Neutrophil (primary cell): Measurements from ENCODE around the gene TAOK1.

Experiments used
- H3K27ac ChIP-seq: fragments of 200-600 bp; sonication (generic); 2 replicates; pipeline ENCODE4 v1.5.1; 2016; ENCODE audit warnings: mild to moderate bottlenecking, moderate library complexity
- H3K27me3 ChIP-seq: fragments of 200-600 bp; sonication (generic); 2 replicates; pipeline ENCODE4 v1.6.0; 2016; ENCODE audit warnings: mild to moderate bottlenecking
- H3K36me3 ChIP-seq: fragments of 200-600 bp; sonication (generic); 2 replicates; pipeline ENCODE4 v1.5.1; 2017
- H3K4me1 ChIP-seq, 2 experiments: fragments of 200-600 bp in 1 of 2; sonication (generic) in 1 of 2; 1 replicate in 1 of 2; 2 replicates in 1 of 2; pipeline versions ENCODE4 v1.5.1 to v1.6.1; 2013 to 2016; ENCODE audit warnings: low read depth in 1 of 2, low read length in 1 of 2, mild to moderate bottlenecking in 1 of 2, moderate library complexity in 1 of 2; ENCODE audit not compliant: control insufficient read depth in 1 of 2, insufficient read depth in 1 of 2
- H3K4me3 ChIP-seq, 2 experiments: fragments of 200-600 bp in 1 of 2; sonication (generic) in 1 of 2; 1 replicate in 1 of 2; 2 replicates in 1 of 2; pipeline ENCODE4 v1.5.1; 2013 to 2016; ENCODE audit warnings: low read depth in 1 of 2, low read length in 1 of 2, mild to moderate bottlenecking in 1 of 2, moderate library complexity in 1 of 2
- H3K9me3 ChIP-seq: fragments of 200-600 bp; sonication (generic); 2 replicates; pipeline ENCODE4 v1.5.1; 2016
- TF ChIP-seq, protein P1 (sequence below): fragments of 200-600 bp; sonication (generic); IDR thresholded peaks from 2 replicates; pipeline ENCODE4 v1.5.1; 2016; ENCODE audit warnings: antibody characterized with exemption

TAOK1 gene

DNA sequence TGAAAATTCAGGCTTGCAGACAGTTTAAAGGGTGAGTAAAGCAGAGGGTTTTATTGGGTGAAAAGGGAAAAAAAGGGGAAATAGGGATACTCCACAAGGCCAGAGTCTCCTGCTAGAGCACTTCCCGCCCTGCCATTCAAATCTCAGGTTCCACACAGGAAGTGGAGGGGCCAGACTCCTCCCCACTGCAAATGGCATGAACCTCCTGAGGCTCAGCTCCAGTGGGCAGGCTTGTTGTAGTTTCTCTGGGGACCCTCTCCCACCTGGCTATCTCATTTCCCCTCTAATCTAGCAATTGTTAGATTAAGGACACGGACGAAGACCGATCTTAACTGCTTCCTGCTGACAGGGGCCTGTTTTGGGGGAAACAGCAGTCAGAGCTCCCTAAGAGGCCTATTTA, 43.4 kb downstream of the TAOK1 start:
- H3K27me3 ChIP-seq, result no peaks in the 10 kb centered on the region
- no peaks in the 10 kb centered on the region for H3K9me3 ChIP-seq
- TF ChIP-seq, protein P1, sequence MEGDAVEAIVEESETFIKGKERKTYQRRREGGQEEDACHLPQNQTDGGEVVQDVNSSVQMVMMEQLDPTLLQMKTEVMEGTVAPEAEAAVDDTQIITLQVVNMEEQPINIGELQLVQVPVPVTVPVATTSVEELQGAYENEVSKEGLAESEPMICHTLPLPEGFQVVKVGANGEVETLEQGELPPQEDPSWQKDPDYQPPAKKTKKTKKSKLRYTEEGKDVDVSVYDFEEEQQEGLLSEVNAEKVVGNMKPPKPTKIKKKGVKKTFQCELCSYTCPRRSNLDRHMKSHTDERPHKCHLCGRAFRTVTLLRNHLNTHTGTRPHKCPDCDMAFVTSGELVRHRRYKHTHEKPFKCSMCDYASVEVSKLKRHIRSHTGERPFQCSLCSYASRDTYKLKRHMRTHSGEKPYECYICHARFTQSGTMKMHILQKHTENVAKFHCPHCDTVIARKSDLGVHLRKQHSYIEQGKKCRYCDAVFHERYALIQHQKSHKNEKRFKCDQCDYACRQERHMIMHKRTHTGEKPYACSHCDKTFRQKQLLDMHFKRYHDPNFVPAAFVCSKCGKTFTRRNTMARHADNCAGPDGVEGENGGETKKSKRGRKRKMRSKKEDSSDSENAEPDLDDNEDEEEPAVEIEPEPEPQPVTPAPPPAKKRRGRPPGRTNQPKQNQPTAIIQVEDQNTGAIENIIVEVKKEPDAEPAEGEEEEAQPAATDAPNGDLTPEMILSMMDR, result no peak
- H3K4me1 ChIP-seq, result no peaks in the 10 kb centered on the region
- H3K4me3 ChIP-seq, result no peak overlapping the region
- H3K36me3 ChIP-seq, result no peaks in the 10 kb centered on the region
- H3K27ac ChIP-seq, result no peak overlapping the region

DNA sequence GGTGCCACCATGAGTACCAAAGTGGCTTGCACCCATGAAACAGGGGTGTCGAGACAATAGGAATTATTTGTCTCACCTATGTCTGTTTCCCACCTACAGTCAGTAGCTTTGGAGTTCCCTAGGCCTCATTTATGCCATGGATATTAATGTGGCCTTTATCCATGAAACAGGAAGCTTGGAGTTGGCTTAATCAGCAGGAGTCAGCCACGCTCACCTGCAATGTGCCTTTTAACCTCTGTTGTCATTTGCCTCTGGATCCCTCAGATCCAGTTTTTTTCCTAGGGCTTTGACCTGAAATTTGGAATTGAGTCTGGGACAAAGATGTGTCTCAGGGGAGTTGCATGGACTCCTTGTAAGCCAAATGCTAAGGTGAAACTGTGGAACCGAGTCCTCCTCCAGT, 44.4 kb downstream of the TAOK1 start:
- no peaks in the 10 kb centered on the region for H3K27me3 ChIP-seq
- no peaks in the 10 kb centered on the region for H3K9me3 ChIP-seq
- TF ChIP-seq, protein P1, result no peak
- no peaks in the 10 kb centered on the region for H3K36me3 ChIP-seq
- H3K27ac ChIP-seq, result no peak overlapping the region
- H3K4me1 ChIP-seq, result no peaks in the 10 kb centered on the region
- H3K4me3 ChIP-seq, result no peak overlapping the region

DNA sequence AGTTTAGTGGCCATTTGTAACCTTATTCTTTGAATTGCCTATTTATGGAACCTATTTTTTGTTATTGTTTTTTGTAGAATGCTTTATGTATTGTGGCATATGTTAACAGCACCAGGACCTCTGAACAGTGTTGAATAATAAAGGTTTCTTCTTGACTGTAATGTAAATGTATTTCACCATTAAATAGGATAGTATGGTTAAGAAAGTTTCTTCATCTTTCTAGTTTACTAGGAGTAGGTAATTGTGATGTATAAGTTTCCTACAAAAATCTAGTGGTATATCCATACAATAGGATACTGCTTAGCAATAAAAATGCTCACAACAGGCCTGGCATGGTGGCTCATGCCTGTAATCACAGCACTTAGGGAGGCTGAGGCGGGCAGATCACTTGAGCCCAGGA, 52.3 kb downstream of the TAOK1 start:
- Histone ChIP-seq H3K4me1 (no peaks in the 10 kb centered on the region), H3K36me3 (no peaks in the 10 kb centered on the region), H3K9me3 (no peaks in the 10 kb centered on the region), H3K27me3 (no peaks in the 10 kb centered on the region), H3K27ac (no peak overlapping the region), H3K4me3 (no peak overlapping the region)
- TF ChIP-seq, protein P1, result no peak

DNA sequence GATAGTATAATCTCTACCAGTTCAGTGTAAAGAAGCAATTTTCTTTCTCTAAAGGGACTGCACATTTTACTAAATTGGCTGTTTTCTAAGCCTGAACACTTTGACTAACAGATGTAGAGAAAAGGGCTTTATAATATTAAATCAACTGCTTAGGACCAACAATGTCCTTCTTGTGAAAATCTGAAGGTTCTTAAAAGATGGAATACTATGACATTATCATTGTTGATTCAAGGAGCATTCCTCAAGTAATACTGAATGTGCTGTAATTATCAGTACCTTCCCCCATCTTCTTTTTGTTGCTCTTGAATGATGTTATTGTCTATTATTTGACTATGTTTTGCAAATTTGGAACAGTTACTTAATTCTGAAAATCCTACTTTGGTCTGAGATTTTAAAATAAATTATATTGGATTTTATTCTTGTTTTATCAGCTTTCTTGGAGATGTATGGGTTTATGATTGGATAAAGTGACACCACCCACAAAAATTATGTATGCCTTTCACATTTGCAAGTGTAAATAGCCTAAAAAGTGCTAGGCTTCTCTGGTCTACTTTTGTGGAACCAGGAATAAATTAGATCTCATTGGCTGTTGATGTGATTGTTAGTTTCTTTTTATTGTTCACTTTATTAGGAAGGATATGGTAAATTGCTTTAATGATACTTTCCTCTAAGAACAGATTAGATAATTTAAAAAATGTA, 53.0 kb downstream of the TAOK1 start:
- no peak overlapping the region for H3K4me3 ChIP-seq
- H3K36me3 ChIP-seq, result no peaks in the 10 kb centered on the region
- H3K27ac ChIP-seq, result no peak overlapping the region
- H3K4me1 ChIP-seq, result no peaks in the 10 kb centered on the region
- TF ChIP-seq, protein P1, result no peak
- no peaks in the 10 kb centered on the region for H3K9me3 ChIP-seq
- H3K27me3 ChIP-seq, result no peaks in the 10 kb centered on the region

DNA sequence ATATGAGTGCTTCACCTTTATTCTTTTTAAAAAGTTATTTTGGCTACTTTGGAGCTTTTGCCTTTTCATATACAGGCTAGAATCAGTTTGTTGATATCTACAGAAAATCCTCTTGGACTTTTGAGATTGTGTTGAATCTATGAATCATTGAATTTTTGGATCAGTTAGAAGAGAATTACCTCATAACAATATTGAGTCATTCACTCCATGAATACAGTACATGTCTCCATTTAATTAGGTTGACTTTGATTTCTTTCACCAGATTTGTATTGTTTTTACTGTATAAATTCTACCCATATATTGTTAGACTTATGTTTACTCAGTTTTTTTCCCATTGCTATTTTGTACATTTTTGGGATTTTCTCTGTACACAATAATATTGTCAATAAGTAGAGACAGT, 54.4 kb downstream of the TAOK1 start:
- H3K4me1 ChIP-seq, result no peaks in the 10 kb centered on the region
- H3K36me3 ChIP-seq, result no peaks in the 10 kb centered on the region
- TF ChIP-seq, protein P1, result no peak
- H3K4me3 ChIP-seq, result no peak overlapping the region
- no peak overlapping the region for H3K27ac ChIP-seq
- H3K9me3 ChIP-seq, result no peaks in the 10 kb centered on the region
- H3K27me3 ChIP-seq, result no peaks in the 10 kb centered on the region
